Measurements from ENCODE around the gene NUP85.
"Not testable (repeated sequence)": the region's sequence is repeated elsewhere in the genome, so short reads cannot be mapped to it uniquely, and the experiment has no call there.

NUP85 gene

DNA sequence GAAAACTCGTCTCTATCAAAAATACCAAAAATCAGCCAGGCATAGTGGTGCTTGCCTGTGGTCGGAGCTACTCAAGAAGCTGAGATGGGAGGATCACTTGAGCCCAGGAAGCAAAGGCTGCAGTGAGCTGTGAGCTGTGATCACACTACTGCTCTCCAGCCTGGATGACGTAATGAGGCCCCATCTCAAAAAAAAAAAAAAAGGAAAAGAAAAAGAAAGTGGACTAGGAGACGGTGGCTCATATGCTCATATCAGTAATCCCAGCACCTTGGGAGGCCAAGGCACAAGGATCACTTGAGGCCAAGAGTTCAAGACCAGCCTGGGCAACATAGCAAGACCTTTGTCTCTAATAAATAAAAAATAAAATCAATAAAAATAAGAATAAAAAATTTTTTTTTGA lies 13.9 kb upstream of the NUP85 start:
- Histone ChIP-seq H3K27me3 (no peaks in the 10 kb centered on the region), H3K4me1 (ENCODE audit: control insufficient read depth in 1 of 2, insufficient read depth in 1 of 2, low read depth in 1 of 2, low read length in 1 of 2) (no peaks in the 10 kb centered on the region), H3K36me3 (no peaks in the 10 kb centered on the region), H3K9me3 (no peaks in the 10 kb centered on the region), H3K27ac (no peak overlapping the region), H3K4me3 (ENCODE audit: low read depth in 1 of 2, low read length in 1 of 2) (no peak overlapping the region)
- TF ChIP-seq, protein P1, sequence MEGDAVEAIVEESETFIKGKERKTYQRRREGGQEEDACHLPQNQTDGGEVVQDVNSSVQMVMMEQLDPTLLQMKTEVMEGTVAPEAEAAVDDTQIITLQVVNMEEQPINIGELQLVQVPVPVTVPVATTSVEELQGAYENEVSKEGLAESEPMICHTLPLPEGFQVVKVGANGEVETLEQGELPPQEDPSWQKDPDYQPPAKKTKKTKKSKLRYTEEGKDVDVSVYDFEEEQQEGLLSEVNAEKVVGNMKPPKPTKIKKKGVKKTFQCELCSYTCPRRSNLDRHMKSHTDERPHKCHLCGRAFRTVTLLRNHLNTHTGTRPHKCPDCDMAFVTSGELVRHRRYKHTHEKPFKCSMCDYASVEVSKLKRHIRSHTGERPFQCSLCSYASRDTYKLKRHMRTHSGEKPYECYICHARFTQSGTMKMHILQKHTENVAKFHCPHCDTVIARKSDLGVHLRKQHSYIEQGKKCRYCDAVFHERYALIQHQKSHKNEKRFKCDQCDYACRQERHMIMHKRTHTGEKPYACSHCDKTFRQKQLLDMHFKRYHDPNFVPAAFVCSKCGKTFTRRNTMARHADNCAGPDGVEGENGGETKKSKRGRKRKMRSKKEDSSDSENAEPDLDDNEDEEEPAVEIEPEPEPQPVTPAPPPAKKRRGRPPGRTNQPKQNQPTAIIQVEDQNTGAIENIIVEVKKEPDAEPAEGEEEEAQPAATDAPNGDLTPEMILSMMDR (IDR thresholded peaks at IDR 0.05), result no peak

DNA sequence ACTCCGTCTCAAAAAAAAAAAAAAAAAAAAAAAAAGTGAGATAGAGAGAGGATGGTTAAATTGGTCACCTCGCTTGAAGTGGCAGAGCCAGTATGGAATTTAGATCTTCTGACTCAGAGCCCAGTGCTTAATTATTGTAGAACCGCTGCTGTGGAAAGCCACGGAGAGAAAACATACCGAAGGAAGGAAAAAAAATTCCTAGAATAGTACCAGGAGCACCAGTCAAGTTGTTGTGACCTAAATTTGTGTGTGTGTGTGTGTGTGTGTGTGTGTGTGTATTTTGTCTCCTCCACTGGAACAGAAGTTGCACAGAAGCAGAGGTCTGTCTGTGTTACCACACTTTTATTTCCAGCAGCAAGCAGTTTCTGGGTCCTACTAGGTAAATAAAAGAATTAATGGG lies 10.6 kb upstream of the NUP85 start:
- Histone ChIP-seq H3K4me3 (ENCODE audit: low read depth in 1 of 2, low read length in 1 of 2) (no peak overlapping the region), H3K36me3 (no peaks in the 10 kb centered on the region), H3K27ac (no peak overlapping the region), H3K27me3 (no peaks in the 10 kb centered on the region), H3K9me3 (no peaks in the 10 kb centered on the region), H3K4me1 (ENCODE audit: control insufficient read depth in 1 of 2, insufficient read depth in 1 of 2, low read depth in 1 of 2, low read length in 1 of 2) (no peaks in the 10 kb centered on the region)
- TF ChIP-seq, protein P1 (IDR thresholded peaks at IDR 0.05), result no peak

DNA sequence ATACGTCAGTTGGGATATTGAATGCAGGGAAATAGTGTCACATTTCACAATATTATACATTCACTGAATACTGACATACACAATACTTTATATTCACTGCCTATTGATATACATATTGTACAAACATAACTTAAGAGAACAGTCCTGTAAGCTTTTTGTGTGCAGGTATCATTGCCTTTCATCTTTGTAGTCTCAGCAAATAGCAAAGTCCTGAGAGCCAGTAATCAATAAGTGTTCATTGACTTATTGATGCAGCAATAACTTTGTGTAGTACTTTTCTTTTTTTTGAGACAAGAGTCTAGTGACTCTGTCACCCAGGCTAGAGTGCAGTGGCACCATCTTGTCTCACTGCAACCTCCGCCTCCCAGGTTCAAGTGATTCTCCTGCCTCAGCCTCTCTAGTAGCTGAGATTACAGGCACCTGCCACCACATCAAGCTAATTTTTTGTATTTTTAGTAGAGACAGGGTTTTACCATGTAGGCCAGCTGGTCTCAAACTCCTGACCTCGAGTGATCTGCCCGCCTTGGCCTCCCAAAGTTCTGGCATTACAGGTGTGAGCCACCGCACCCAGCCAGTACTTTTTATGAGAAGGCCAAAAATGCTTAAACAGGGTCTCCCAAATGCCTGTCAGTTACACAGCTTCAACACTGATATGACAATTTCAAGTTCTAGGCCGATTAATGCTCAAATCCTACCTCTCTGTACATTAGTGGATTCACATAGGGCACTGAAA lies 5.4 kb upstream of the NUP85 start:
- peaks cover 7 to 8% of the 10 kb centered on the region in 2 experiments for H3K4me1 ChIP-seq (ENCODE audit: control insufficient read depth in 1 of 2, insufficient read depth in 1 of 2, low read depth in 1 of 2, low read length in 1 of 2)
- no peaks in the 10 kb centered on the region for H3K27me3 ChIP-seq
- TF ChIP-seq, protein P1 (IDR thresholded peaks at IDR 0.05), result no peak
- no peaks in the 10 kb centered on the region for H3K36me3 ChIP-seq
- H3K9me3 ChIP-seq, result no peaks in the 10 kb centered on the region
- no peak overlapping the region for H3K27ac ChIP-seq
- no peak overlapping the region for H3K4me3 ChIP-seq (ENCODE audit: low read depth in 1 of 2, low read length in 1 of 2)

DNA sequence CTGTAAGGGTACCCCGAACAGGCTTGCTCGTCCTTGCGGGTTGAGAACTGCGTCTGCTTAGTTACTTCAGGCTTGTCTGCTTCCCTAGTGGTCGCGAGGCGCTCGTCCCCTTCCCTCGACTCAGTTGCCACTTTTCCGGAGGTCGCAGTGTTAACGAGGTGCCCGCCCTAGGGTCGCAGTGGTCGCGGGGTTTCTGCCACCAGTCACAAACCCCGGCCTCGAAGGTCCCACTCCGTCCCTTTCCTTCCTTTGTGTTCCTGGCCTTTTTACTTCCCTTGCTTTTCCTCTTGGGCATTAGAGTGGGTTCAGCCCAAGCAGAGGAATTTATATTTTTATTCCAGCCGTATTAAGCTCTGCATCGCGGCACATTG lies 299 bp downstream of the NUP85 start:
- Histone ChIP-seq H3K4me3 (ENCODE audit: low read depth in 1 of 2, low read length in 1 of 2) (peak overlapping the region; percentile 80 to 83), H3K27me3 (no peaks in the 10 kb centered on the region), H3K27ac (peak overlapping the region; percentile 91), H3K4me1 (ENCODE audit: control insufficient read depth in 1 of 2, insufficient read depth in 1 of 2, low read depth in 1 of 2, low read length in 1 of 2) (peaks cover 16 to 23% of the 10 kb centered on the region in 2 experiments), H3K9me3 (no peaks in the 10 kb centered on the region), H3K36me3 (peaks cover 17% of the 10 kb centered on the region)
- TF ChIP-seq, protein P1 (IDR thresholded peaks at IDR 0.05), result no peak

DNA sequence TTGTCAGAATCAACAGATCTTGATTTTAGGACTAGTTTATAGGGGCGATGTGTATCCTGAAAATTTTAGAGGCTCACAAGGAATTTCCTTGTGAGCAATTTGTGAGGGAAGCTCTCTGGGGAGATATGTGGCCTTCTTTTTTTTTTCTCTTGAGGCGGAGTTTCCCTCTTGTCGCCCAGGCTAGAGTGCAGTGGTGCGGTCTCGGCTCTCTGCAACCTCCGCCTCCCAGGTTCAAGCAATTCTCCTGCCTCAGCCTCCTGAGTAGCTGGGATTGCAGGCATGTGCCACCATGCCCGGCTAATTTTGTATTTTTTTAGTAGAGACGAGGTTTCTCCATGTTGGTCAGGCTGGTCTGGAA lies 1.6 kb downstream of the NUP85 start:
- not testable (repeated sequence) for H3K27ac ChIP-seq; H3K27me3 ChIP-seq; H3K4me3 ChIP-seq (ENCODE audit: low read depth in 1 of 2, low read length in 1 of 2); H3K9me3 ChIP-seq
- Histone ChIP-seq H3K36me3 (peaks cover 24% of the 10 kb centered on the region), H3K4me1 (ENCODE audit: control insufficient read depth in 1 of 2, insufficient read depth in 1 of 2, low read depth in 1 of 2, low read length in 1 of 2) (peaks cover 16 to 23% of the 10 kb centered on the region in 2 experiments)

DNA sequence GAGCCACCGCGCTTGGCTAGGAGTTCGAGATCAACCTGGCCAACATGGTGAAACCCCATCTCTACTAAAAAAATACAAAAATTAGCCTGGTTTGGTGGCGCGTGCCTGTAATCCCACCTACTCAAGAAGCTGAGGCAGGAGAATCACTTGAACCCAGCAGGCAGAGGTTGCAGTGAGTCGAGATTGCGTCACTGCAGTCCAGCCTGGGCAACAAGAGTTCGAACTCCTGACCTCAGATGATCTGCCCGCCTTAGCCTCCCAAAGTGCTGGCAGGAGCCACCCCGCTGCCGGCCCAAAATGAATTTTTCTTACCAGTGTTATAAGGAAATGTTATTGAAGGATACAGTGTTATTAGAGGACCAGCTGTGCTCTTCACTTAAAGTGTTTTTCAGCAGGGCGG lies 2.3 kb downstream of the NUP85 start:
- Histone ChIP-seq H3K36me3 (peaks cover 29% of the 10 kb centered on the region), H3K4me3 (ENCODE audit: low read depth in 1 of 2, low read length in 1 of 2) (no peak overlapping the region), H3K27me3 (no peaks in the 10 kb centered on the region), H3K9me3 (no peaks in the 10 kb centered on the region), H3K27ac (no peak overlapping the region), H3K4me1 (ENCODE audit: control insufficient read depth in 1 of 2, insufficient read depth in 1 of 2, low read depth in 1 of 2, low read length in 1 of 2) (peaks cover 16 to 23% of the 10 kb centered on the region in 2 experiments)
- TF ChIP-seq, protein P1 (IDR thresholded peaks at IDR 0.05), result no peak

Data from neutrophil (primary cell).